Osteoblast (primary cell): Measurements from ENCODE around the gene KLHDC4. TPM values are rescaled to one million over a fixed set of nuclear protein-coding genes. Genes with fewer than 3 reads are reported as not detected.
A peak's percentile ranks its signal among the peaks of the same experiment; 100 is the strongest.

Experiments
- DNase-seq: peaks from one replicate; pipeline ENCODE4 v3.0.0; 2011; ENCODE audit warnings: low spot score, mixed read lengths; ENCODE audit not compliant: insufficient read length; ENCODE audit errors: missing footprints
- H2AFZ ChIP-seq: 2 replicates; pipeline ENCODE4 v1.6.0; 2011; ENCODE audit warnings: mild to moderate bottlenecking, low read length
- H3K27ac ChIP-seq: 2 replicates; pipeline ENCODE4 v1.5.1; 2011; ENCODE audit warnings: mild to moderate bottlenecking, low read depth, low read length, moderate library complexity
- H3K27me3 ChIP-seq: 2 replicates; pipeline ENCODE4 v1.6.0; 2012; ENCODE audit warnings: mild to moderate bottlenecking, control low read depth, inconsistent platforms, low read length, moderate library complexity; ENCODE audit not compliant: insufficient read depth
- H3K36me3 ChIP-seq: 2 replicates; pipeline ENCODE4 v1.5.1; 2011; ENCODE audit warnings: mild to moderate bottlenecking, low read length, control low read depth, moderate library complexity; ENCODE audit not compliant: insufficient read depth
- H3K4me1 ChIP-seq: 2 replicates; pipeline ENCODE4 v1.5.1; 2011; ENCODE audit warnings: mild to moderate bottlenecking, low read length, control low read depth, moderate library complexity; ENCODE audit not compliant: insufficient read depth
- H3K4me2 ChIP-seq: 2 replicates; pipeline ENCODE4 v1.6.0; 2011; ENCODE audit warnings: mild to moderate bottlenecking, low read length; ENCODE audit not compliant: insufficient read depth
- H3K4me3 ChIP-seq: fragments of 200-600 bp; sonication (generic); 3 replicates; pipeline ENCODE4 v1.5.1; 2012; ENCODE audit warnings: mild to moderate bottlenecking, low read length, inconsistent platforms; ENCODE audit not compliant: insufficient read depth
- H3K79me2 ChIP-seq: 2 replicates; pipeline ENCODE4 v1.6.0; 2012; ENCODE audit warnings: mild to moderate bottlenecking, low read length, control low read depth, inconsistent platforms; ENCODE audit not compliant: insufficient read depth
- H3K9me3 ChIP-seq: 2 replicates; pipeline ENCODE4 v1.5.1; 2011; ENCODE audit warnings: low read depth, low read length, control low read depth
- H4K20me1 ChIP-seq: 2 replicates; pipeline ENCODE4 v1.6.0; 2012; ENCODE audit warnings: mild to moderate bottlenecking, low read length, control low read depth; ENCODE audit not compliant: insufficient read depth
- CTCF ChIP-seq: IDR thresholded peaks from 2 replicates; pipeline ENCODE4 v1.5.1; 2011; ENCODE audit warnings: mild to moderate bottlenecking, low read depth, low read length, moderate library complexity; ENCODE audit errors: extremely low read depth
- total RNA-seq: library from RNA; depleted of rRNA; stranded (reverse); fragments of >200 nt; gene quantifications from 2 replicates; pipeline ENCODE4 v1.2.3, GENCODE V29; 2012

The KLHDC4 gene
- total RNA-seq, 1 donor = 22.1 TPM

GRCh38 chr16:87734644-87735043 lies 31.1 kb downstream of the KLHDC4 start:
- no peak overlapping the region for H3K4me3 ChIP-seq
- H3K4me1 ChIP-seq = no peaks in the 10 kb centered on the region
- peaks cover 10% of the 10 kb centered on the region for H4K20me1 ChIP-seq
- TF ChIP-seq CTCF = no peak
- DNase-seq = peak; percentile 17
- no peak overlapping the region for H3K4me2 ChIP-seq
- H3K9me3 ChIP-seq = no peaks in the 10 kb centered on the region
- no peaks in the 10 kb centered on the region for H3K27me3 ChIP-seq
- H3K27ac ChIP-seq = no peak overlapping the region
- H2AFZ ChIP-seq = no peak overlapping the region
- H3K36me3 ChIP-seq = peaks cover 11% of the 10 kb centered on the region
- H3K79me2 ChIP-seq = peaks cover 3% of the 10 kb centered on the region

- no peaks in the 10 kb centered on the region for H3K27me3 ChIP-seq
- peaks cover 15% of the 10 kb centered on the region for H3K36me3 ChIP-seq
- TF ChIP-seq CTCF = no peak
- H3K27ac ChIP-seq = no peak overlapping the region
- no peaks in the 10 kb centered on the region for H3K4me1 ChIP-seq
- no peak overlapping the region for H3K4me3 ChIP-seq
- peak; percentile 17 for DNase-seq
- H4K20me1 ChIP-seq = peaks cover 10% of the 10 kb centered on the region
- H3K9me3 ChIP-seq = no peaks in the 10 kb centered on the region
- no peak overlapping the region for H3K4me2 ChIP-seq
- no peak overlapping the region for H2AFZ ChIP-seq
- peaks cover 3% of the 10 kb centered on the region for H3K79me2 ChIP-seq
Observed at GRCh38 chr16:87733190-87733589, 32.6 kb downstream of the KLHDC4 start.

- H3K4me2 ChIP-seq = no peak overlapping the region
- H3K36me3 ChIP-seq = peaks cover 19% of the 10 kb centered on the region
- H3K9me3 ChIP-seq = no peaks in the 10 kb centered on the region
- H3K4me3 ChIP-seq = no peak overlapping the region
- no peaks in the 10 kb centered on the region for H3K4me1 ChIP-seq
- H4K20me1 ChIP-seq = peaks cover 10% of the 10 kb centered on the region
- no peak for TF ChIP-seq CTCF
- peaks cover 3% of the 10 kb centered on the region for H3K79me2 ChIP-seq
- H3K27me3 ChIP-seq = no peaks in the 10 kb centered on the region
- no peak overlapping the region for H3K27ac ChIP-seq
- peak; percentile 66 for DNase-seq
- no peak overlapping the region for H2AFZ ChIP-seq
Observed at GRCh38 chr16:87731607-87732006, 34.2 kb downstream of the KLHDC4 start.

- no peak for TF ChIP-seq CTCF
- peak; percentile 60 for DNase-seq
- Histone ChIP-seq H3K27ac (no peak overlapping the region), H3K79me2 (peaks cover 1% of the 10 kb centered on the region), H2AFZ (no peak overlapping the region), H3K4me2 (no peak overlapping the region), H3K27me3 (no peaks in the 10 kb centered on the region), H3K4me1 (no peaks in the 10 kb centered on the region), H4K20me1 (peaks cover 9% of the 10 kb centered on the region), H3K4me3 (no peak overlapping the region), H3K36me3 (peaks cover 13% of the 10 kb centered on the region), H3K9me3 (no peaks in the 10 kb centered on the region)
Observed at GRCh38 chr16:87729266-87729954, 36.4 kb downstream of the KLHDC4 start.
